Kasumi-1 (cell line): ENCODE results near the gene ACP7.
A peak's percentile ranks its signal among the peaks of the same experiment; 100 is the strongest.
"Not testable (repeated sequence)": the region's sequence is repeated elsewhere in the genome, so short reads cannot be mapped to it uniquely, and the experiment has no call there.

Source experiments
- DNase-seq, 2 experiments: peaks; one replicate each; lab custom pipeline; 2025; lab: John Stamatoyannopoulos, UW

Gene ACP7

DNA sequence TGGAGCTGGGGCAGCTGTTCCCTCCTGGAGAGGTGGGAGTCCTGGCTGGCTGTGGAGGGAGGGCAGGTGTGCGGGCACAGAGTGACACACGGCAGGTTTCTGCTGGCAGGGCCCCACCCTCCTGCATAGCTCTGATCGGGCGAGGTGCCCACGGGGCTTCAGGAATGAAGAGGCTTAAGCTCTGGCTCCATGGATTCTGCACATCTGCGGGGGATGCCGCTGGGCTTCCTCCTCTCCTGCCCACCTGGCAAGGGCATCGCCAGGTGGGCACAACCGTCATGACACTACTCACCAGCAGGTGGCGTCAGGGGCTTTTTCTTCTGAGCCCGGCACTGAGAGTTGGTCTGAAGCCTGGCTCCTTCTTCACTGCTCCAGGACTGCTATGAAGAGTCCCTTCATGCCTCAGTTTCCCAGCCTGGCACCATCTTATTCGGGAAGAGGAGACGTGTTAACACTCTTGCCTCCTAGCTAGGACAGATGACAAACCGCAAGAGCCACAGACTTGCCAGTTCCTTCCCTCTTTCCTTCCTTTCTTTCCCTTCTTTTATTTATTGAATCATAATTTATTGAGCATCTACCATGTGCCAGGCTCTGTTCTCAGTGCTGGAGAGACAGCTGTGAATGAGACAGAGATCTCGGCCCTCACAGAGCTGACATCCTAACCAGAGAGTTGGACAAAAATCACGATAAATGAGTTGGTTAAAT is 26.2 kb downstream of the ACP7 start:
- DNase-seq: peak; percentile 18 to 45

DNA sequence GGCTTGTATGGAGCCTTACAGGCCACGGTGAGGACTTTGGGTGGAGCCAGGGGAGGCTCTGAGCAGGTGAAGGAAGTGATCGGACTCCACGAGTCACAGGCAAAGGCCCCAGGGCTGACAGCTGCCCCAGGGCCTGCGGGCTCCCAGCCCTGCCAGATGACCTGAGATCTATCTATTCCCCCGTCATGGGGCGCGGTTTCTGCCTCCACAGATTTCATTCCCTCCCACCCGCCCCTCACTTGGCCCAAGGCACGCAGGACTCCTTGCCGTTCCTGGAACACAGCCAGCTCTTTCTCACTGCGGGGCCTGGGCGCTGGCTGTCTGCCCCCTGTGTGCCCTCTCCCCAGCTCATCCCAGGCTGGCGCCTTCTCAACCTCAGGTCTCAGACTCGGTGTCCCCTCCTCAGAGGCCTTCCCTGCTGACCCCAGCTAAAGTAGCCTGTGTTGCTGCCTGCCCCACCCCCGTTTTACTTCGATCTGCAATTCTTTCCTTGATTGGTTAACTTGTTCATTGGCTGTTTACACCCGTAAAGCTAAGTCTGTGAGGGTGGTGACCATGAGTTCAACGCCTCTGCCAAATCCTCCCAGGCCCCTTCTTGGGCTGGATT is 27.5 kb downstream of the ACP7 start:
- DNase-seq: no peak

DNA sequence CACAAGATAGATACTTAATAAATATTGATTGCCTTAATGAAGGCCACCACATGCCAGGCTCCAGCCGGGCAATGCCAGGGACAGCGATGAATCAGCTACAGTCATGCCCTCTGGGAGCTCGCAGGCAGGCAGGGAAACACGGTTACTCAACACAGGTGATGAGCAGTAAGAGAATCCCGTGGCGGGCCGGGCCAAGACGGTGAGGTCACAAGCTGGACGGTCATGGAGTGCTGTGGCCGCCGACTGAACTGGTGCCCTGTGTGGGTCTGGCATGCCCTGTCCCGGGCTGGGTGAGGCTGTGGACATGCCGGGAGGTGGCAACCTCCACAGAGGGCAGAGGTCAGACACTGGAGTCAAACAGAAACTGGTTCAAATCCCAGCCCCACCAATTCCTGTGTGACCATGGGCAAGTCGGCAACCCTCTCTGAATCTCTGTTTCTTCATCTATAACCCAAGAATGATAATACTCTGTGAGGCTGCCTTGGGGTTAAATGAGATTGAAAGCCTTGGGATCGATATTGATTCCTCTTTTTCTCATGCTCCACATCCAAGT is 28.2 kb downstream of the ACP7 start:
- no peak for DNase-seq

DNA sequence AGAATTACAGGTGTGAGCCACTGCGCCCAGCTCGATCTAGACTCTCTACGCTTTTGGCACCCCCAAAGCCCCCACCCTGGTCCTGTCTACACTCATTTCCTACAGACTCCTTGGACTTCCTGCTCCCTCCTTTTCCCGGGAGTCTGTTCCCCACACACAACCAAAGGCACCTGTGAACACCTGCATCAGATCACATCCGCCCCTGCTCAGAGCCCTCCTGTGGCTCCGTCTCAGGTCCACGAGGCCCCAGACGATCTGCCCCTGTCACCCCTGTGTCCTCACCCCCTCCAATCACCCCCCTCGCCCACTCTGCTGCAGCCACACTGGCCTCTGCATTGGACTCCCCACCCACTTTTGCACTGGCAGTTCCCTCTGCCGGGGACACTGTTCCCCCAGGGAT is 29.0 kb downstream of the ACP7 start:
- DNase-seq: no peak

DNA sequence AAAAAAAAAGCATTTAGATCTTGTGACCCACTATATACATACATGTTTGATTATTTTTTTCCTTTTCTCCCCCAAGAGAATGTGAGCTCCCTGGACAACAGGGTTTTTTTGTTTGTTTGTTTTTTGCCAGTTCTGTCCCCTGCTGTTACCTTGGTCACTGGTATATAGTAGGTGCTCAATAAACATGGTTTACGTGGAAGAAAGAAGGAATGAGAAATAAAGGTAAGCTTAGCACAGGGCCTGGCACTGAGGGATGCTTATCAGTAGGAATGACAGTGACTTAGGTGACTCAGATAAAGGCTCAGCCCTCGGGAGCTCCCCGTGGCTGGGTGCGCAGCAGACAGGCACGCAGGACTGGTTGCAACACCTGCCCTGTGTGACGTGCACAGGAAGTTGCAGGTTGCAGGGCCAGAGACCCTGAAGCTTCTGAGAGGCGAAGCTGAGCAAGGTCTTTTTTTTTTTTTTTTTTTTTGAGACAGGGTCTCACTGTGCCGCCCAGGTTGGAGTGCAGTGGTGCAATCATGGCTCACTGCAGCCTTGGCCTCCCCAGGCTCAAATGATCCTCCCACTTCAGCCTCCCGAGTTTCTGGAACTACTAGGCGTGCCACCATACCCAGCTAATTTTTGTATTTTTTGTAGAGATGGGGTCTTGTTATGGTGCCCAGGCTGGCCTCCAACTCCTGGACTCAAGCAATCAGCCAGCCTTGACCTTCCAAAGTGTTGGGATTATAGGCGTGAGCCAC is 31.1 kb downstream of the ACP7 start:
- no peak for DNase-seq

DNA sequence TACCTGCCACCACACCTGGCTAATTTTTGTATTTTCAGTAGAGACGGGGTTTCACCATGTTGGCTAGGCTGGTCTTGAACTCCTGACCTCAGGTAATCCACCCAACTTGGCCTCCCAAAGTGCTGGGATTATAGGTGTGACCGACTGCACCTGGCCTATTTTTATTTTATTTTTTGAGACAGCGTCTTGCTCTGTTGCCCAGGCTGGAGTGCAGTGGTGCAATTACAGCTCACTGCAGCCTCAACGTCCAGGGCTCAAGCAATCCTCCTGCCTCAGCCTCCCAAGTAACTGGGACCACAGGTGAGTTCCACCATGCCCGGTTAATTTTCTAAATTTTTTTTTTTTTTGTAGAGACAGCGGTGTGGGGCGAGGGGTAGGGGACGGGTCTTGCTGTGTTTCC is 32.9 kb downstream of the ACP7 start:
- DNase-seq: not testable (repeated sequence)

DNA sequence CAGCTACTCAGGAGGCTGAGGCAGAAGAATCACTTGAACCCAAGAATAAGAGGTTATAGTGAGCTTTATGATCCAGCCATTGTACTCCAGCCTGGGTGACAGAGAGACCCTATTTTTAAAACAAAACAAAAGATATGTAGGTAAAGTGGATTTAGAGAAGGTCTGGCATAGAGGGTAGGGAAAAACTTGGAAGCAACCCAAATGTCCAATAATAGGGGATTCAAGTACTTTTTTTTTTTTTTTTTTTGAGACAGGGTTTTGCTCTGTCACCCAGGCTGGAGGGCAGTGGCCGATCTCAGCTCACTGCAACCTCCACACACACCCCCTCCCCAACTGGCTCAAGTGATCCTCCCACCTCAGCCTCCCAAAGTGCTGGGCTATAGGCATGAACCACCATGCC is 35.7 kb downstream of the ACP7 start:
- DNase-seq: no peak

DNA sequence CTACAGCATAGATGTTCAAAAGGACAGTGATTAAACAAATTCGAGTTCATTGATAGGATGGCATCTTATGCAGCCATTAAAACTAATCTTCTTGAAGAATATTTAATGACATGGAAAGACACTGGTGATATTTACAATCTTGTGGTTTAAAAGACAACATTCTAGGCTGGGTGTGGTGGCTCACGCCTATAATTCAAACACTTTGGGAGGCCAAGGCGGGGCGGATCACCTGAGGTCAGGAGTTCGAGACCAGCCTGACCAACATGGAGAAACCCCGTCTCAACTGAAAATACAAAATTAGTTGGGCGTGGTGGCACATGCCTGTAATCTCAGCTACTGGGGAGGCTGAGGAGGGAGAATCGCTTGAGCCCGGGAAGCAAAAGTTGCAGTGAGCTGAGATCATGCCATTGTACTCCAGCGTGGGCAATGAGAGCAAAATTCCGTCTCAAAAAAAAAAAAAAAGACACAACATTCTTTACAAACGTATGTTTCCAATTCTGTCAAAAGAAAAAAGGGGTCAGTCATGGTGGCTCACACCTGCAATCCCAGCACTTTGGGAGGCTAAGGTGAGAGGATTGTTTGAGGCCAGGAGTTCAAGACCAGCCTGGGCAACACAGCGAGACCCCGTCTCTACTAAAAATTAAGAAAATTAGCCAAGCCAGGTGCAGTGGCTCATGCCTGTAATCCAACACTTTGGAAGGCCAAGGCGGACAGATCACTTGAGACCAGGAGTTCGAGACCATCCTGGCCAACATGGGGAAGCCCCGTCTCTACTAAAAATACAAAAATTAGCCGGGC is 39.0 kb downstream of the ACP7 start:
- DNase-seq: no peak

DNA sequence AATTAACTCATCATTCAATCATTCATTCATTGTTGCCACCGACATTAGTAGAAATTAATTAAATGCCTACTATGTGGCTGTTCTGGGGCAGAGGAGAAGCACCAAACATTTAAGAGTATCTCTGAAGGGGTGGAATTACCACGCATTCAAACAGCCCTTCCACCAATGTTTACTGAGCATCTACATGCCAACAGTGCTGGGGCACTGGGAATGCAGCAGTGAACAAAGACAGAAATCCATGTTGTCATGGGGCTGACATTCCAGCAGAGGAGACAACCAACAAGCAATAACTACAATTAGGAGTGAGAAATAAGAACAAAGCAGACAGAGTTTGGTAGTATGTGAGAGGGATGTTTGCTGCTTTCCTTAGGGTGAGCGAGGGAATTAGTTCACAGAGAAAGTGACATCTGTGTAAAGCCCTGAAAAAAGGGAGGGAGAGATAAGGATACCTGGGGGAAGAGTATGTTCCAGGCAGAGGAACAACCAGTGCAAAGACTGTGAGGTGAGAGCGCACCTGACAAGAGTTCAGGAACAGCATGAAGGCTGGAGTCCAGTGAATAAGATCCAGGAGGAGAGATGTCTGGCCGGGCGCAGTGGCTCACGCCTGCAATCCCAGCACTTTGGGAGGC is 40.1 kb downstream of the ACP7 start:
- no peak for DNase-seq

DNA sequence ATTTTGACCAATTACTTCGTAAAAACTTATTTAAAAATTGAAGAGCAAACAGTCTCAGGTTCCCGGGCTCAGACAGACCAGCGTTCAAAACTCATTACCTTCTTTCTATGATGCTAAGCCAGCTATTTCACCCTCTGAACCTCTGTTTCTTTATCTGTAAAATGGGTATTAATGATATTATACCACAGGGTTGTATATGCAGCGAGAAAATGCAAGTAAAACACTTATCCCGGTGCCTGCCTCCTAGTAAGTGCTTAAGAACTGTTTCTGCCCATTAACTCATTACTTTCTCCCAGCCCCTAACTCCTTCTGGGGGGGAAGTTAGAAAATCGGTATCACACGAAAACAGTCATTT is 41.0 kb downstream of the ACP7 start:
- no peak for DNase-seq

DNA sequence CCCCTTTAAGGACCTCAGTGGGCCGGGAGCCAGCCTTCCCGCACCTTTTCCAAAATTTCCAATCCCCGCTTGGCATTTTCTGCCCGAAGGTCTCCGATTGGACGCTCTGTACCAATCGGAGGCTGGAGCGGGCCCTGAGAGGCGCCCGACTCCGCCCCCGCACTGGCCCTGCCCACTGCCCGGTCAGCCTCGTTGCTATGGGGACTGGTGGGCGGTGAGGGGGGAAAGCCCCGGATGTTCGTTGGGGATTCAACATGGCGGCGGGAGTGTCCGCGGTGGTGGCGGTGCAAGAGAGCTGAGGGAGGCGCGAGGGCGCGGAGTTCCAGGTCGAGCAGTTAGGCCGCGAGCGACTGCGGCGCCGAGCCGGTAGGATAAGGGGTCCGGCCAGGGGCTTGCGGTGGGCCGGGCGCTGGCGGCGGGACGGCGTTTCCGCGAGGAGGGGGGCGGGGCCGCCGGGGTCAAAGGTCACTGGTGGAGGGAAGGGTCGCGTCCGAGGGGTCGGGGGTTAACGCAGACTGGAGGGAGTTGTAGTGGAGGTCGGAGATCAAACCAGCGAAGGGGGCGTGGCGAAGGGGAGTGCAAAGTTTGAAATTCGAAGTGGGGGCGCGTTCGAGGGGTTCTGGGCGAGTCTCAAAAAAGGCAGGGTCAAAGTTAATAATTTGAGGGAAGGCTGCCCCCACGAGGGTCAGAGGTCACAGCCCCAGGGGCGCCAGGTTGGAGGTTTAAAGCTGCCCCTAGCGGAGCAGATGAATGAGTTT is 41.6 kb downstream of the ACP7 start, which contains the start of gene PAK4:
Gene PAK4 (plus strand): TSS at position 233 of the 758 bp plus-strand sequence. CDS start 43,768 bp downstream, outside the sequence.
- DNase-seq: peak; percentile 96 to 97

DNA sequence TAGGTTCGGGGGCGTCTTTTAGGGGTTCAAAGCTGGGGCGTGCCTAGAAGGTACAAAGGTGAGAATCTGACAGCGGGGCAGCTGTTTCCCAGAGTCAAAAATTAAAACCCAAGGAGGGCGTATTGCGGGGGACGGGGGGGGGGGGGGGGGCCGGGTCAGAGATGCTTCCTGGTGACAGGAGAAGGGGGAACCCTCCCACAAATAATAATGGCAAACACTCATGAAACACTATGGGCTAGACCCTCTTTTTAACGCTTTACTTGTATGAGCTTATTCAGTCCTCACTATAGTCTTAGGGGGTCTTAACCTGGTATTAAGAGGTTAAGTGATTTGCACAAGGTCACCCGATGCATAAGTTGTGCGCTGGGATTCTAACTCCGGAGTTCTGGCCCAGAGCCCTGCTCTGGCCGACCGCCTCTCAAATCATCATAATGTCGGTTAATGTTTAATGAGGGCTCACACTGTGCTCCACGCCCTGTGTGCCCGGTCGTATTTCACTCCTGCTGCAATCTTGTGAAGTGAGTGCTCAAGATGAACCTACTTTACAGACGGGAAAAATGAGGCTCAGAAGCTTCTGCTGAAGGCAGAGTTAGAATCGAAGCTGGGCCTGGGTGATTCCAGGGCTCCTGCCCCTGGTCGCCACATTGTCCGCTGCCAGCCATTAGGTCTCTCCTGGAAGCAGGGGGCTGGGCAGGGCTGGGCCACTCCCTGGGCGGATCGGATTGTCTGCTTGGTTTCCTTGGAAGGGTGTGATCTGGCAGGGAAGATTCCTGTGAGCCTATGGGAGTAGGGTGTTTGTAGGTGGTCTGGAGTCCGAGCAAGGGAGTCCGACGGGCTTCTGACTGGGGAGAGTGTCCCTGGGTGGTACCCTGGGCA is 42.4 kb downstream of the ACP7 start:
- no peak for DNase-seq

DNA sequence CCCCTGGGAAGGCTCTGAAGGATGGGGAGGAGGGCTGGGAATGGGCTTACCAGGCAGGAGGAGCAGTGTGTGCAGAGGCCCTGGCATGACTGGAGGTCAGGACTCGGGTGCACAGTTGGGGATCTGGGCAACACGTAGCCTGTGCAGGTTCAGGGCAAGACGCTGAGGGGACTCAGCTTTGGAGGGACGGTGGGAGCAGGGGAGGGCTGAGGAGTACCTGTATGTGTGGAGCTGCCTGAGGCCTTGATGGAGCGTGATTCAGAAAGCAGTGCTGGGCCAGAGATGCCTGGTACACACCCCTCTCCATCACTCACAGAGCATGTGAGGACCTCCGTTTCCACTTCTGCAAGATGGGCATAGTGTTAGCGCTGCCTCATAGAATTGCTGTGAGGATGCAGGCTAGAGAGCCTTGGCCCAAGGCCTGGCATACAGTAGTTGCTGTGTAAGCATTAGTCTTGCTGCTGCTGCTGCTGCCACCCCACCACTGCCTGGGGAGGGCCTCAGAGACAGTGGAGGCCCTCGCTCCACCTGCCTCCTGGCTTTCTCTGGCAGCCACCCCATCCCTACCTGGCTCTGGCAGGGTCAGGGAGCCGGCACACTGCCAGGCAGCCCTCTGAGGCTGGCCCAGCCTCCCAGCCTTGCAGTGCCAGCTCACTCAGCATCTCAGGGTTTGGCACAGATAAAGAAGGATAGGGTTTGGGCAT is 43.8 kb downstream of the ACP7 start:
- DNase-seq: no peak

DNA sequence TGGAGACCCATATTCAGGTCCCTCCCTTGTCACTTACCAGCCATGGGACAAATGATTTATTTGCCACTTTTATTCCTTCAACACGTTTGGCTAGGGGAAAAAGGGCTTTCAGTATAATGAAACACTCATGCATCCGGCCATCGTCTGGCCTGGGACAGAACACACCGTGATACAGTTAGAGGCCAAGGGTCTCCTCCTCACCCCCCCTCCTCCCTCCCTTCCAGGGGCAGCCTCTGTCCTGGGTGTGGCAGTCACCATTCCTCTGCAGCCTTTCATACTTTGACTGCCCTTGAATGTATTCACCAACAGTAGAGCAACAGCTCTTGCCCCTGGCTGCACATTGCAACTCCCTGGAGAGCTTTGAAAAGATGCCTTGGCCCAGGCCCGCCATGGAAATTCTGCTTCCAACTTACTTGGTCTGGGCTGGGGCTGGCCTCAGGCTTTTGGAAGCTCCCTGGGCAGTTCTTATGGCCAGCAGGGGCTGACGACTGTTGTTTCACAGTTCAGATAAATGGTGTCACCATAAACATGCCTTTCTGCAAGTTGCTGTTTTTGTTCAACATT is 44.4 kb downstream of the ACP7 start:
- DNase-seq: no peak

DNA sequence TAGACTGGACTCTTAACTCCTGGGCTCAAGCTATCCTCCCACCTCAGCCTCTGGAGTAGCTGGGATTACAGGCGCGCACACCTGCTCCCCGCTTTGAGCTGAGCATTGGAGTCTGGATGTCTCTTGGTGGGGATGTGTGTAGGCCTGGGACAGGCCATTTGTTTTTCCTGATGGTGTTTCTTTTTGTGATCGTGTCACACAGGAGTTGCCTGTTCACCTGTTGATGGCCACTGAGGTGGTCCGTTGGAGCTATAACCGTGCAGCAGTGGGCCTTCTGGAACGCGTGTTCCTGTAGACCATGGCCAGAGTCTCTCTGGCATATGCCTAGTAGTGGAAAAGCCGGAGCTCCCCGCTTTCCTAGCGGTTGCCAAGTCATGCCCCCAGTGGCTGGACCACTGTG is 44.9 kb downstream of the ACP7 start:
- no peak for DNase-seq

DNA sequence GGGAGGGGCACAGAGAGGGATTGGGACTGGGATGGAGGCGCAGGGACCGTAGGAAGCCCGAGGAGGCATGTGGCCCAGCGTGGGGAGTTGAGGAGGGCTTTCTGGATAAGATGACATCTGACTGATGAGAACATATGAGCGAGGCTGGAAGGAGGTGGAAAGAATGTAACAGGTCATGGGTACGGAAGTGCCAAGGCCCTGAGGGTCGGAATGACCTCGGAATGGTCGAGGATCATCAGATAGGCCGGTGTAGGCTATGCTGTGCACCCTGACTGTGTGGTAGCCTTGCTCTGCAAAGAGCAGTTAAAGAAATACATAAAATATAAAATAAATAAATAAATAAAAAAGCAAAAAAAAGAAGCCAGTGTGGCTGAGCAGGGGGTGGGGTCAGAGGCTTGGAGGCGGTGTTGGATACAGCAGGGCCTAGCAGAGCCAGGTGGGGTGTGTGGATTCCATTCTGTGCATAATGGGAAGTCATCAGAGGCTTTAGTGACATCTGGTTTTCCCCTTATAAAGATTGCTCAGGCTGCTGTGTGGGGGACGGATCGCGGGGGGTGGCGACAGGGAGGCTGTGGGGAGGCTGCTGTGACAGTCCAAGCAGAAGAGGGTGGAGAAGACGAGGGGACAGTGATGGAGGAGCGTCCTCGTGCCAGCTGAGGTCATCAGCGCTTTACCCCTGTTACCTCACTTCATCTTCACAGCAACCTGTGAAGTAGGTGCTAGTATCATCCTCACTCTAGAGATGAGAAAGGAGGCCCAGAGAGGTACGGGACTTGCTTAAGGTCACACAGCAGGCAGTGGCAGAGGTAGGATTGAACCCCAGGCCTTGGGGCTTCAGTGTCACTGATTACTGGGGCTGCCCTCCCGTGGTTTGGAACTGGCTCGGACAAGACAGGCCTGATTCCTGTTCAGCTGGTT is 46.4 kb downstream of the ACP7 start:
- DNase-seq: peak in 1 of 2 experiments; percentile 1

DNA sequence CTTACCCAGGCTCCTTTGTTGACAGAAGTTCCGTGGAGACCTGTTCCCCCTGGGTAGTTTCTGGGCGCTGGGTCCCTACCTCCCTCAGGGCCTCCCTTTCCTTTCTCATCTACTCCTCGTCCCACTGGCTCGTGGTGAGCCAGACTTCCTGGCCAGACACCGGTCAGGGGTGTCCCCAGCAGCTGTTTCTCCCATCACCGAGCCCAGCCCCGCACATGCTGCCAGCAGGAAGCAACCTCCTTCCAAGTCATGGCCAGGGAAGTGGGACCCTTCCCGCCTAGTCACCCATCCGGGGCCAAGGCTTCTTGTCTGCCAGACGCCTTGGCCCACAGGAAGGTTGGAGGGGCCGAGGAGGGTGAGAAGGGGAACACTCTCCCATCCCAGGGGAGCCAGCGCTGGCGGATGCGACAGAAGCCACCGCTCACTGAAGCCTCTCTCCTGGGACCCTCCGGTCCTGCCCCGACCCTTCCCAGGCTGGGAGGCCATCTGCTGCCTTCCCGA is 47.1 kb downstream of the ACP7 start:
- no peak for DNase-seq
